Gastroesophageal sphincter (tissue), 3 donors: ENCODE data around the gene SLC17A9.

Source experiments
- CTCF ChIP-seq, 4 experiments: fragments of 200-600 bp in 2 of 4; fragments of 450-650 bp in 2 of 4; sonication (generic) in 1 of 4; IDR thresholded peaks; one replicate each; pipeline ENCODE4 v1.5.1; 2017 to 2019; ENCODE audit warnings: antibody characterized with exemption in 4 of 4, mild to moderate bottlenecking in 2 of 4, moderate library complexity in 2 of 4
- EP300 ChIP-seq: sonication (generic); formaldehyde crosslinking; IDR thresholded peaks from one replicate; pipeline ENCODE4 v1.6.1; 2017; ENCODE audit warnings: antibody characterized with exemption, mild to moderate bottlenecking
- POLR2A ChIP-seq, 2 donors: fragments of 450-650 bp; IDR thresholded peaks; one replicate each; pipeline ENCODE4 v1.6.1; 2017; ENCODE audit warnings: antibody characterized with exemption in 2 of 2, mild to moderate bottlenecking in 2 of 2, moderate library complexity in 1 of 2

GRCh38 chr20:62940875-62941274, 11.6 kb upstream of the SLC17A9 start:
- no peak for TF ChIP-seq EP300
- no peak for TF ChIP-seq POLR2A (IDR thresholded peaks at IDR 0.05)
- TF ChIP-seq CTCF (IDR thresholded peaks at IDR 0.05), result no peak
